Pericardium fibroblast (primary cell): ENCODE results near the gene PORCN. TPM values are rescaled to one million over a fixed set of nuclear protein-coding genes. Genes with fewer than 3 reads are reported as not detected.

Experiments used
- total RNA-seq: library from RNA; depleted of rRNA; stranded (reverse); fragments of >200 nt; gene quantifications from 2 replicates; pipeline ENCODE4 v1.2.3, GENCODE V29; 2015

PORCN gene
- 12.3 and 25.0 TPM in 2 replicates for total RNA-seq

DNA sequence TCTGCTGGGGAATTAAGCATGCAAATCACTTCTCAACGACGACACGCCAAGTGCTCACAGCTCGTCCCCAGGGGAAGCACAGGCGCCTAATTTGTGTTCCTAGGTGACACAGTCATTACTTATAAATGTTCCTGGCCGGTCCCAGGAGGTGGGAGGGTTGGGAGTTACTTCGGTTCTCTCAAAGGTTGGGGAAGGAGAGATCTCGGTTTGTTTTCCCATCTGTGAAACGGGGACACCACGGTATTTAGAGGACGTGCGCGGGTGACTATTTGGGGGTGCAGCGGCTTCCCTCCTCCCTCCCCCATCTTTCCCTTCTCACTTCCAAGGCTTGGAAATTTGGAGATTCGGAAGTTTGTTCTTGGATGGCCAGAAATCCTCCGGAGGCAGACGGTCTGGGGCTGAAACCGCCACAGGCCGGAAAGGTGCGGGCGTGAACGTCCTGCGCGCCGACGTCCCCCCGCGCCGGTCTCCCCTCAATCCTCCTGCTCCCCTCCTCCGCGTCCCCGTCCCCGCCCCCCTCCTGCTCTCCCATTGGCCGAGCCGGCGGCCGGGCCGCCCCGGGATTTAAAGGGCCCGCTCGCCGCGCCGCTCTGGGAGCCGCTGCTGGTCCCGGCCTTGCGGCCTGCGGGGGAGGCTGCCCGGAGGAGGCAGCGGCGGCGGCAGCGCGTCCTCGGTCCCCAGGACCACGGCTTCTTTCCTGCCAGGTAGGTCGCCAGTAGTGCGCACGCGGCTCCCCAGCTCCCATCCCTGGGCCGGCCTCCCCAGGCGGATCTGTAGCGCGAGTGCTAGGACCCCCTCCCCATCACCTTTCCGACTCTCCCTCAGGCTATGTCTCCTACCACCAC, at the start of gene PORCN:
TSS of gene PORCN (plus strand) at position 593 of the 845 bp plus-strand sequence. CDS start 829 bp downstream, outside the sequence.

DNA sequence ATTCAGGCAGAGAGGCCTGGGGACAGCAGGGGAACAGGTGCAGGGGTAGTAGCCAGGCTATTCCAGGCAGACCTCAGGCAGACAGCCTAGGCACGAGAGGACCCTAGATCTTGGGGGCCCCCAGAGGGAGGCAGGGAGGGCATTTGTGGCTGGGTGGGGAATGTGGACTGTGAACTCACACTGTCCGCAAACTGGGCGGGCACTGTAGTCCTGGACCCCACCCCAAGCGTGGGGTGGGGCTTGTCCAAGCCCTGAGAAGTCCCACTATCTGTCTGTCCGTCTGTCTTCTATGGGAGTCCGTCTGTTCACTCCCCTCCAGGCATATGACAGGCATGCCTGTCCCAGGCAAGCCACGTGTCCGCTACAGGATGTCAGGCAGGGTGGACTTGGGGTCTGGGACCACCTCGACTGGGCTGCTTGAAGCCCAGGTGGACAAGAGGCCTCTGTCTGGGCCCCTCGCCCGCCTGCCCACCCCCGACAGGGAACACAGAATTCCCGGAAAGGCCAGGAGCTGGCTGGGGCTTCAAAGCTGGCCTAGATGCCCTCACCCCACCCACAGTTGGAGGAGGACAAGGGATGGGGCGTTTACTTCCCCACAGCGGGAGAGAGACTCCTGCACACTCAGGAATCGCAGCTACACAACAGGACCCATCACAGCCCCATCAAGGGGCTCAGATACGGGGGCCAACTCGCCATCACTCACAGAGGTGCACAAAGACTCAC, 38.5 kb upstream of the PORCN start, which contains the start of gene SLC38A5:
TSS of gene SLC38A5 (minus strand) at position 151 of the 723 bp plus-strand sequence. CDS start 2,336 bp downstream, outside the sequence.

DNA sequence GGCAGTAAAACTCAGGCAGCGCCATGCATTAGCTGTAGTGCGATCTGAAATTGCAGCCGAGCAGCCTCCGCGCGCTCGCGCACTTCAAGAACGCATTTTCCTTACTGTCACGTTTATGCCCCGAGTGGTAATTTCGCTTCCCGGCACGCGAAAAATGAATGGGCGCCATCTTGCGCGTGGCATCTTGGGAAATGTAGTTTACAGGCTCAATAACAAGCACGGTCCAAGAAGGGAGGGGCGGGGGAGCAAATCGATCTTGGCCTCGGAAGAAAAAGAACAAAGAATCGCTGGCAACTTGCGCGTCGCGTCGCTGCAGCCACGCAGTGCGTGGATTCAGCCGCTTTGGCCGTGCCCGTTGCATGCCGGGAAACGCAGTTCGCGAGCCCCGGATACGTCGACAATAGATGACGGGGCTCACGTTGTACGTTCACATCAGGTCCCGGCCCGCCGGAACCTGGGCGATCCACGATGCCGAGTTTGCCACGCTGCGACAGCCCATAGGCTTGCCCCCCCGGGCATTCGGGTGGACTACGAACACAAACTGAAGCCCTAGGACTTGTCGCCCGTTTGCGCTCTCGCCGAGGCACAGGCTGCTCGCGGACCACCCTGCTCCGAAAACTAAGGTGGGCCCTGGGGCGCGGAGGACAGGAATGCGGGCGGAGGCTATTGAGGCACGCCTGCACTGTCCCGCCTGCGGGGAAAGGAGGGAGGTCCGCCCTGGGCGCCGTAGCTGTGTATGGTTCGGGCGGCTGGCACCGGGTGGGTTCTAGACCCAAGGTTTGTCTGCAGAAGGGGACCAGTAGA, 32.8 kb upstream of the PORCN start, which contains the start of gene FTSJ1:
TSS of gene FTSJ1 (plus strand) at position 426 of the 804 bp plus-strand sequence. CDS start 1,849 bp downstream, outside the sequence.

DNA sequence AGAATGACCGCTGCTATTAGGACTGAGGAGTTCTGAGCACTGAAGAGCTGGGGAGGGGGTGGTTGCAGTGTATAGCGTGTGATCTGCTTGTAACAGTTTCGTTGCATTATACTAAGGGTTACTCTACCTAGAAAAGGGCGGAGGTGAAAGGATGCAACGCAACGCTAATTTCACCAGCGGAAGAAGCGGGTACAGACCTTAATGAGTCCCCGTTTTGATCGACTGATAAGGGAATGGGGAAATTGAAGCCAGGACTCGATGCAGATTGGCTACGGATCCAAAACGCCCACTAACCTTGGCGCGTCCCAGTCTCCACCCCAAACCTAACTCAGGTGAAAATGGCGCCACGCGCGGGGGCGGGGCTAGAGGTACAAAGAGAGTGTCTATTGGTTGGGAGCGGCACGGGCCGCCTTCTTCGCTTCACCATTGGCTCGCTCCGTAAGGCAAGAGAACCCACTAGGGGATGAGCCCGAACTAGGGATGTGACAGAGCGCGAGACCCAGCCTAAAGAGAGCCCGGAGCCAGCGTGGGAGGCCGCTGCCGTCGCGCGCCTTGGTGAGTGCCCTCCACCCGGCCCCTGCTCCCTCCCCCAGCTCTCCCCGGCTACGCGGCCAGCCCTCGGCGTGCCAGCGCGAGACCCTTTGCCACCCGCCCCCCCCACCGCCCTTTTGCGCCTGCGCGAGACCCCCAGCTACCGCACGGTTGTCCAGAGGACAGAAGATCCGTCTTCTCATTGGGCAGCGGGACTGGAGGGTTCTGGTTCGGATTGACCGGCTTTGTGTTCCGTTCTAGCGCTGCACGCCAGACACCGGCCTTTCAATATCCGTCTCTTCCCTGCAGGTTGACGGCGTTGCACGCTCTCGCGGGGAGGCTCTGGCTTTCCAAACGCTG, 12.8 kb downstream of the PORCN start, which contains the start of gene EBP:
TSS of gene EBP (plus strand) at position 456 of the 891 bp plus-strand sequence. CDS start 1,964 bp downstream, outside the sequence.

DNA sequence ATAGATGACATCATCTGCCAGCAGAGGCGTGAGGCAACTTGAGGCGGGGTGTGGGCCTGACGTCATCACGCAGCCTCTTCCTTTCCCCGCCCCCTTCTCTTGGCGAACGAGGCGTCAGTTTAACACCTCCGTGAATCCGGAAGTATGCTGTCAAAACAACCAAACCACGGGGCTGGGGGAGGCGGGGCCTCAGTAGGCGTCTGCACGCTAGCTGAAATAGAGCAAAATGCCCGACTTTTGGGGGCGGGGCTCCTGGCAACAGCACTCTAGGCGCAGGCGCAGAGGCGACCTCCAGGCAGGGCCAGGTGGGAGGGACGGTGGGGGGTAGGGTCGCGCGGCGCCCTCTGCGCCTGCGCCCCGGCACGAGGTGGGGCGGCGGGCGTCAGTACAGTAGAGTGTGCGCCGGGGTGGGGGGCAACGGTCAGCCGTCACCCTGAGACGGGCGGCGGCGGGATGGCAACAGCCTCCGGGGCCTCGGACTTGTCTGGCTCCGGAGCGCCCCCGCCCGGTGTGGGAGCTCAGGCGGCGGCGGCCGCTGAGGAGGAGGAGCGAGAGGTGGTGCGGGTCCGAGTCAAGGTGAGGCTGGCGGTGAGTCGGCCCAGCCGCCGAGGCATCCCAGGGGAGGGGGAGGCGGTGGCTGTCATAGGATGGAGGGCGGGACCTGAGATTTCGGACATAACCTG, 30.7 kb downstream of the PORCN start, which contains the start of gene TBC1D25:
TSS of gene TBC1D25 (plus strand) at position 370 of the 683 bp plus-strand sequence. CDS start at position 454, 84 bp downstream.

Other genes with a start within 250 kb of the PORCN start
- gene SSX3, start 152.3 kb upstream of the PORCN start, total RNA-seq: not detected in 2 replicates
- gene SSX4, start 125.5 kb upstream of the PORCN start, total RNA-seq: not detected in 2 replicates
- not detected in 2 replicates for gene SSX4B, start 97.0 kb upstream of the PORCN start, total RNA-seq
- gene SLC38A5, start 38.7 kb upstream of the PORCN start, total RNA-seq: 7.7 and 12.6 TPM in 2 replicates
- gene FTSJ1, start 32.8 kb upstream of the PORCN start, total RNA-seq: 36.3 and 56.7 TPM in 2 replicates
- 35.2 and 87.9 TPM in 2 replicates for gene EBP, start 12.8 kb downstream of the PORCN start, total RNA-seq
- 5.2 and 11.6 TPM in 2 replicates for gene TBC1D25, start 30.7 kb downstream of the PORCN start, total RNA-seq
- 174 and 295 TPM in 2 replicates for gene RBM3, start 65.5 kb downstream of the PORCN start, total RNA-seq
- gene WDR13, start 88.5 kb downstream of the PORCN start, total RNA-seq: 73.4 and 102 TPM in 2 replicates
- 0.23 TPM in 1 of 2 replicates, not detected in the other for gene WAS, start 174.8 kb downstream of the PORCN start, total RNA-seq
- 1.6 and 2.8 TPM in 2 replicates for gene SUV39H1, start 187.7 kb downstream of the PORCN start, total RNA-seq